ENCODE data around the gene GGA2.

The GGA2 gene

GRCh38 chr16:23504453-23505179 lies 5.7 kb downstream of the GGA2 start:
- DNase-seq (ENCODE audit: extremely low read depth, low read depth) = peak; percentile 71
- TF ChIP-seq CTCF (IDR thresholded peaks at IDR 0.05; ENCODE audit: low read depth, low read length, missing control alignments) = no peak
- no peak overlapping the region for H3K4me3 ChIP-seq (replicated peaks; ENCODE audit: low read depth, low read length)

GRCh38 chr16:23504076-23504452 lies 6.2 kb downstream of the GGA2 start:
- no peak for DNase-seq (ENCODE audit: extremely low read depth, low read depth)
- H3K4me3 ChIP-seq (replicated peaks; ENCODE audit: low read depth, low read length) = no peak overlapping the region
- TF ChIP-seq CTCF (IDR thresholded peaks at IDR 0.05; ENCODE audit: low read depth, low read length, missing control alignments) = no peak

- DNase-seq (ENCODE audit: extremely low read depth, low read depth) = no peak
- TF ChIP-seq CTCF (IDR thresholded peaks at IDR 0.05; ENCODE audit: low read depth, low read length, missing control alignments) = no peak
- no peak overlapping the region for H3K4me3 ChIP-seq (replicated peaks; ENCODE audit: low read depth, low read length)
These were observed 7.8 kb downstream of the GGA2 start for GRCh38 chr16:23502466-23502865.

- no peak overlapping the region for H3K4me3 ChIP-seq (replicated peaks; ENCODE audit: low read depth, low read length)
- no peak for TF ChIP-seq CTCF (IDR thresholded peaks at IDR 0.05; ENCODE audit: low read depth, low read length, missing control alignments)
- DNase-seq (ENCODE audit: extremely low read depth, low read depth) = no peak
These were observed 9.0 kb downstream of the GGA2 start for GRCh38 chr16:23501291-23501690.

GRCh38 chr16:23500862-23501225 lies 9.4 kb downstream of the GGA2 start:
- no peak overlapping the region for H3K4me3 ChIP-seq (replicated peaks; ENCODE audit: low read depth, low read length)
- TF ChIP-seq CTCF (IDR thresholded peaks at IDR 0.05; ENCODE audit: low read depth, low read length, missing control alignments) = no peak
- DNase-seq (ENCODE audit: extremely low read depth, low read depth) = no peak

- no peak for DNase-seq (ENCODE audit: extremely low read depth, low read depth)
- TF ChIP-seq CTCF (IDR thresholded peaks at IDR 0.05; ENCODE audit: low read depth, low read length, missing control alignments) = no peak
- no peak overlapping the region for H3K4me3 ChIP-seq (replicated peaks; ENCODE audit: low read depth, low read length)
These were observed 10.0 kb downstream of the GGA2 start for GRCh38 chr16:23500212-23500861.
